ELF-1 (cell line): ENCODE measurements around the gene MGLL.

ENCODE experiments used
- DNase-seq: peaks from one replicate; pipeline ENCODE4 v3.0.0-alpha.2; 2016; ENCODE audit warnings: low read depth, low spot score

Gene MGLL

GRCh38 chr3:127835993-127836882, 13.9 kb upstream of the MGLL start:
- DNase-seq, result no peak

GRCh38 chr3:127834771-127835170, 12.5 kb upstream of the MGLL start:
- no peak for DNase-seq

GRCh38 chr3:127833281-127834032, 11.1 kb upstream of the MGLL start:
- DNase-seq, result no peak

- peak; percentile 69 for DNase-seq
Observed at GRCh38 chr3:127831723-127832172, 9.4 kb upstream of the MGLL start.

GRCh38 chr3:127829537-127829936, 7.2 kb upstream of the MGLL start:
- no peak for DNase-seq

- DNase-seq, result no peak
Observed at GRCh38 chr3:127827808-127828207, 5.5 kb upstream of the MGLL start.

GRCh38 chr3:127825756-127826155, 3.4 kb upstream of the MGLL start:
- DNase-seq, result no peak

- DNase-seq, result no peak
Observed at GRCh38 chr3:127824151-127824825, 2.0 kb upstream of the MGLL start.

- no peak for DNase-seq
Observed at GRCh38 chr3:127823426-127823857, 1.1 kb upstream of the MGLL start.

GRCh38 chr3:127822682-127823425, 539 bp upstream of the MGLL start:
- DNase-seq, result no peak

GRCh38 chr3:127821394-127821793, 921 bp downstream of the MGLL start:
- no peak for DNase-seq

GRCh38 chr3:127820826-127821313, 1.4 kb downstream of the MGLL start:
- no peak for DNase-seq

GRCh38 chr3:127820221-127820825, 2.0 kb downstream of the MGLL start:
- no peak for DNase-seq

- no peak for DNase-seq
Observed at GRCh38 chr3:127819656-127820055, 2.7 kb downstream of the MGLL start.

GRCh38 chr3:127819086-127819485, 3.2 kb downstream of the MGLL start:
- peak; percentile 19 for DNase-seq

GRCh38 chr3:127817406-127817841, 4.9 kb downstream of the MGLL start:
- peak; percentile 16 for DNase-seq

- DNase-seq, result peak; percentile 43
Observed at GRCh38 chr3:127816783-127817405, 5.4 kb downstream of the MGLL start.

- no peak for DNase-seq
Observed at GRCh38 chr3:127815641-127816605, 6.4 kb downstream of the MGLL start.

GRCh38 chr3:127815001-127815400, 7.3 kb downstream of the MGLL start:
- DNase-seq, result no peak
